GM12875 (cell line): ENCODE measurements around the gene PTGFR.

Source experiments
- H3K4me3 ChIP-seq: one replicate; pipeline ENCODE4 v1.5.1; 2011; ENCODE audit warnings: low read depth, low read length, control low read depth
- TF ChIP-seq, protein P1 (sequence below): IDR thresholded peaks from 2 replicates; pipeline ENCODE4 v1.5.1; 2011; ENCODE audit warnings: low read depth, mild to moderate bottlenecking, control low read depth, inconsistent platforms, low read length, moderate library complexity, borderline replicate concordance; ENCODE audit not compliant: insufficient read depth

Gene PTGFR

DNA sequence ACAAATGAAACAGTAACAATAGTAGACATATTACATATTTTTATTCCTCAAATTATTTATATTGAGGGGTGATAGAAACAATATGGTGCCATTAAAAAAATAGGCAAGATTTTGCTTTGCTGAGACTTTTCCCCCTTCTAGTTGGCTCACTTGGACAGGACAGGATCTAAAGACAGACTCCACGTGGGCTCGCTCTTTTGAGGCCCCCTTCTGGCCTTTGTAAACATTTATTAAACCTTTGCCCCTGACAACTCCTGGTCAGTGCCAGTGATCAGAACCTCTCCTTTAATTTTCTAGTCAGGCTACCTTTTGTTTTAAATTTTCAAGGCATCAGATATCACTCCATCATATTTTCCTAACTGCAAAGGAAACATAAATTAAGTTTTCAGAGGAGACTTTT lies 79.8 kb downstream of the PTGFR start:
- TF ChIP-seq, protein P1, sequence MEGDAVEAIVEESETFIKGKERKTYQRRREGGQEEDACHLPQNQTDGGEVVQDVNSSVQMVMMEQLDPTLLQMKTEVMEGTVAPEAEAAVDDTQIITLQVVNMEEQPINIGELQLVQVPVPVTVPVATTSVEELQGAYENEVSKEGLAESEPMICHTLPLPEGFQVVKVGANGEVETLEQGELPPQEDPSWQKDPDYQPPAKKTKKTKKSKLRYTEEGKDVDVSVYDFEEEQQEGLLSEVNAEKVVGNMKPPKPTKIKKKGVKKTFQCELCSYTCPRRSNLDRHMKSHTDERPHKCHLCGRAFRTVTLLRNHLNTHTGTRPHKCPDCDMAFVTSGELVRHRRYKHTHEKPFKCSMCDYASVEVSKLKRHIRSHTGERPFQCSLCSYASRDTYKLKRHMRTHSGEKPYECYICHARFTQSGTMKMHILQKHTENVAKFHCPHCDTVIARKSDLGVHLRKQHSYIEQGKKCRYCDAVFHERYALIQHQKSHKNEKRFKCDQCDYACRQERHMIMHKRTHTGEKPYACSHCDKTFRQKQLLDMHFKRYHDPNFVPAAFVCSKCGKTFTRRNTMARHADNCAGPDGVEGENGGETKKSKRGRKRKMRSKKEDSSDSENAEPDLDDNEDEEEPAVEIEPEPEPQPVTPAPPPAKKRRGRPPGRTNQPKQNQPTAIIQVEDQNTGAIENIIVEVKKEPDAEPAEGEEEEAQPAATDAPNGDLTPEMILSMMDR = no peak
- H3K4me3 ChIP-seq = no peak overlapping the region

DNA sequence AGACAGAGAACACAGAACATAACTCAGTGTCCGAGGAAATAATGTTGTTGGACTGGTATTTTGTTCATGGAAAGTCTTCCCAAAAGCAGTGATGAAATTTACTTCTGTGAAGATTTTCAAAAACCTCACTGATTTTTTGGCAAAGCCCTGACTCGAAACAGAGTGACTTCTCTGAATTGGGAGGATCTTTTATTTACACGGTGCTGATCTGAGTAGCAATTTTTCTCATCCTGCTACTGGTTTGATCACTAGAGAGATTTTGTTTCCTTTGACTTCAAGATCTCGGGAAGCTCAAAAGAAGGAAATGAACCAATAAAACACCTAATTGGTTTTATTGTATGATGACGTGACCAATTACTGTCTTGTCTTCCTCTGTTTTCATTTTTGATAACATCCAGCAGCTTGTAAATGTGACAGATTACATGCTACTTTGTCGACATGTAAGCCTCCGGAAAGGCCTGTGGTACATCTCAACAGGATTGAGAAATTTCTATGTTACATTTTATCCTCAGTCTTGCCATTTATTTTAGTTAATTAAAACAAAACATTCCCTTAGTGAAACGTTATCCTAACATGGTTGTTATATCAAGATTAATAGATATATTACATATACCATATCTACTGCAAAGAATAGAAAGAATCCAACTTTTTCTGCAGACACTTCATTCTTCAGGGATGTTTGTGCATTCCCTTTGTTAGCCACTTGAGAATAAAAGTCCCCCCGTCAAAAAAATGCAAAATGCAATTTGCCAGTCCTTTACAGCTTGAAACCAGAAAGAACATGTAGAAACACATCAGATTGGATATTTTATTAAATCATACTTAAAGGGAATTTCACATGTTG lies 86.7 kb downstream of the PTGFR start:
- TF ChIP-seq, protein P1 = no peak
- no peak overlapping the region for H3K4me3 ChIP-seq

DNA sequence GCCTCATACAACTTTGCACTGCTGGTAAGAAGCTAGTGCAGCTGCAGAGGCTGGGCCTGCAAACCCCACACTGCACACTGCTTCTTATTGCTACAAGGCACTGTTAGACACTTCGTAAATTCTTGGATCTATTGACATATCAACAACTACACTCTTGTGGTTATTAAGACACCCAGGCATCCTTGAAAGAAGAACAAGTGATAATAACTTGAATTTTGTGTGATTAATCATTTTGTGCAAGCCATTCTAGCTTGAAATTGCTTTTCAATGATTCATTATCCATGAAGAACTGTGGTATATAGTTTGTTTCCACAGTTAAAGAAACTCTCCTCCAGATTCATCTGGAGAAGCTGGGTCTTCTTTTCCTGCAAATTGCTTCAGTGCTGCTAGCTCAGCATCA lies 95.8 kb downstream of the PTGFR start:
- H3K4me3 ChIP-seq = no peak overlapping the region
- TF ChIP-seq, protein P1 = no peak

DNA sequence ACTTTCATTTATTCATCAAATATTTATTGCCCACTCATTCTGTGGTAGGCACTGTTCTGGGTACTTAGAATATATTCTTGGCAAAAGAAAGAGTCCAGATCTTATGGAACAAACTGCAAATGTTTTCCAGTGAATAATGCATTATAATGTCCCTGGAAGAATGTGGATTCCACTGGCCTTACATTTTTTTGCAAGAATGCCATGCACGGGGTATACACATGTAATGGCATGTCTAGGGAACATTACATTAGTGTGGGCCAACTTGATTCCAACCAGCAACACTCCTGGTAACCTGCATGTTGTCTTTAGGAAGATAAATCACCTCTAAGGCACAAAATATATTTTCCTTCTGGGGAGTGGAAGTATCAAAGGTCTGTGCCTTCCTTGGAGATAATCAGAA lies 96.4 kb downstream of the PTGFR start:
- H3K4me3 ChIP-seq = no peak overlapping the region
- TF ChIP-seq, protein P1 = no peak
